Ascending aorta (tissue), 2 donors: Measurements from ENCODE around the gene TMEM234. TPM values are rescaled to one million over a fixed set of nuclear protein-coding genes. Genes with fewer than 3 reads are reported as not detected.

Source experiments
- DNase-seq, 2 donors: peaks; one replicate each; pipeline ENCODE4 v3.0.0-alpha.2; 2019; ENCODE audit warnings: low spot score in 2 of 2
- H3K27ac ChIP-seq, 2 donors: fragments of 200-600 bp; sonication (generic); one replicate each; pipeline ENCODE4 v1.5.1; 2016 to 2017; ENCODE audit warnings: mild to moderate bottlenecking in 1 of 2
- H3K27me3 ChIP-seq: fragments of 200-600 bp; sonication (generic); one replicate; pipeline ENCODE4 v1.5.1; 2017
- H3K36me3 ChIP-seq, 2 donors: fragments of 200-600 bp; sonication (generic); one replicate each; pipeline ENCODE4 v1.5.1; 2016
- H3K4me1 ChIP-seq, 2 donors: fragments of 200-600 bp; sonication (generic); one replicate each; pipeline ENCODE4 v1.5.1; 2016 to 2017; ENCODE audit warnings: mild to moderate bottlenecking in 1 of 2
- H3K4me3 ChIP-seq, 2 donors: fragments of 200-600 bp; sonication (generic); one replicate each; pipeline ENCODE4 v1.5.1; 2016 to 2017; ENCODE audit warnings: mild to moderate bottlenecking in 1 of 2
- H3K9me3 ChIP-seq, 2 donors: fragments of 200-600 bp; sonication (generic); one replicate each; pipeline ENCODE4 v1.5.1; 2016
- intact Hi-C: fragments of 100-400 bp; cut with DNase I; formaldehyde crosslinking; loops from one replicate; pipeline ENCODE4 v1.15.1; 2023
- total RNA-seq: library from RNA; depleted of rRNA; stranded (reverse); fragments of >200 nt; gene quantifications from one replicate; pipeline ENCODE4 v1.1.0, GENCODE V29; 2016
- TF ChIP-seq, protein P1 (sequence below), 3 experiments: fragments of 200-600 bp in 2 of 3; fragments of 450-650 bp in 1 of 3; sonication (generic) in 2 of 3; IDR thresholded peaks; one replicate each; pipeline ENCODE4 v1.5.1; 2016 to 2019; ENCODE audit warnings: antibody characterized with exemption in 3 of 3, mild to moderate bottlenecking in 1 of 3, moderate library complexity in 1 of 3

Gene TMEM234
- total RNA-seq, 1 donor from 2014 or later = 4.0 TPM

DNA sequence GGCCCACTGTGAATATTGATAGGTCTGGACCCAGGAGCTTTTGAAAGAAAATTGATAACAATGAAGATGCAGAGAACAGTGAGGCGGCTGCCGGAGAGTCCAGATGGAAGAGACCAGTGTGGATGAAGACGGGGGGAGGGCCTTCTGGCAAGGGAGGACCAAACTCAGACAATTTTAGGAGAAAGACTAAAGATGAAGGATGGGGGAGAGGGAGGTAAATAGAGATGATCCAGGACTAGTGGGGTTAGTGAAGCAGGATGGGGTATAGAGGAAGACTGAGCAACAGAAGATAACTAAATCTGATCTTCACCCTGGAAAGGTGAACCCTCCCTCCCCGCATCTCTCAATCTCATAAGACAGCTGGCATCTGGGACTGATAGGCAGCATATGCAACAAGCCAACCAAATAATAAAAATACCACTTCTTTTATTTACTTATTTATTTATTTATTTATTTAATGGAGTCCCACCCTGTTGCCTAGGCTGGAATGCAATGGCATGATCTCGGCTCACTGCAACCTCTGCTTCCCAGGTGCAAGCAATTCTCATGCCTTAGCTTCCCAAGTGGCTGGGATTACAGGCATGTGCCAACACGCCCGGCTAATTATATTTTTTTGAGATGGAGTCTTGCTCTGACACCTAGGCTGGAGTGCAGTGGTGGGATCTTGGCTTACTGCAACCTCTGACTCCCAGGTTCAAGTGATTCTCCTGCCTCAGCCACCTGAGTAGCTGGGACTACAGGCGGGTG is 10.6 kb upstream of the TMEM234 start:
- H3K36me3 ChIP-seq = peaks cover 42 to 46% of the 10 kb centered on the region in 2 donors
- H3K4me3 ChIP-seq = no peak overlapping the region
- no peaks in the 10 kb centered on the region for H3K9me3 ChIP-seq
- no peak overlapping the region for H3K27ac ChIP-seq
- no peak for DNase-seq
- no peaks in the 10 kb centered on the region for H3K4me1 ChIP-seq
- TF ChIP-seq, protein P1, sequence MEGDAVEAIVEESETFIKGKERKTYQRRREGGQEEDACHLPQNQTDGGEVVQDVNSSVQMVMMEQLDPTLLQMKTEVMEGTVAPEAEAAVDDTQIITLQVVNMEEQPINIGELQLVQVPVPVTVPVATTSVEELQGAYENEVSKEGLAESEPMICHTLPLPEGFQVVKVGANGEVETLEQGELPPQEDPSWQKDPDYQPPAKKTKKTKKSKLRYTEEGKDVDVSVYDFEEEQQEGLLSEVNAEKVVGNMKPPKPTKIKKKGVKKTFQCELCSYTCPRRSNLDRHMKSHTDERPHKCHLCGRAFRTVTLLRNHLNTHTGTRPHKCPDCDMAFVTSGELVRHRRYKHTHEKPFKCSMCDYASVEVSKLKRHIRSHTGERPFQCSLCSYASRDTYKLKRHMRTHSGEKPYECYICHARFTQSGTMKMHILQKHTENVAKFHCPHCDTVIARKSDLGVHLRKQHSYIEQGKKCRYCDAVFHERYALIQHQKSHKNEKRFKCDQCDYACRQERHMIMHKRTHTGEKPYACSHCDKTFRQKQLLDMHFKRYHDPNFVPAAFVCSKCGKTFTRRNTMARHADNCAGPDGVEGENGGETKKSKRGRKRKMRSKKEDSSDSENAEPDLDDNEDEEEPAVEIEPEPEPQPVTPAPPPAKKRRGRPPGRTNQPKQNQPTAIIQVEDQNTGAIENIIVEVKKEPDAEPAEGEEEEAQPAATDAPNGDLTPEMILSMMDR (IDR thresholded peaks at IDR 0.05) = no peak
- intact Hi-C loops = no loop called here
- no peaks in the 10 kb centered on the region for H3K27me3 ChIP-seq

GRCh38 chr1:32231843-32232432 is 9.8 kb upstream of the TMEM234 start:
- H3K4me1 ChIP-seq = no peaks in the 10 kb centered on the region
- H3K27ac ChIP-seq = no peak overlapping the region
- H3K4me3 ChIP-seq = no peak overlapping the region
- no peak for DNase-seq
- TF ChIP-seq, protein P1 (IDR thresholded peaks at IDR 0.05) = no peak
- H3K9me3 ChIP-seq = no peaks in the 10 kb centered on the region
- intact Hi-C loops = no loop called here
- H3K36me3 ChIP-seq = peaks cover 48 to 54% of the 10 kb centered on the region in 2 donors
- no peaks in the 10 kb centered on the region for H3K27me3 ChIP-seq

DNA sequence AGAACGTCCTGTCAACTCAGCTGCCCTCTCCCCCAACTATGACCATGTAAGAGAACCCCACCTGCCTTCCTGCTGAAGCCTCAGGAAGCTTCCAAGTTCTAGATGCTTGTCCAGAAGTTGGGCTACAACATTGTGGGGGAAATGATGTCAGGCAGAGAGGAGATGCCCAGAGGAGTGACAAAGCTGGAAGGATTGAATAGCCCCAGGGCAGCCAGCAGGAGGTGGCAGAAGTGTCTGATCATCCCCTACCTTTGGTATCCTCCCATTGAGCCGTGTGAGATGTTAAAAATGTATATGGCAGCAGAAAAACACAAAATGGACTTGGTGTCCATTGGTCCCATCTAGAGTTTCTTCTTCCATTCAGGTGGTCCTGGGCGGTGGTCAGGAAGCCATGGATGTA is 6.6 kb upstream of the TMEM234 start:
- Histone ChIP-seq H3K4me3 (no peak overlapping the region), H3K36me3 (peaks cover 73 to 82% of the 10 kb centered on the region in 2 donors), H3K9me3 (no peaks in the 10 kb centered on the region), H3K27me3 (no peaks in the 10 kb centered on the region), H3K27ac (no peak overlapping the region), H3K4me1 (peaks cover 2% of the 10 kb centered on the region in 2 donors)
- TF ChIP-seq, protein P1 (IDR thresholded peaks at IDR 0.05) = no peak
- DNase-seq = no peak
- intact Hi-C loops = no loop called here

DNA sequence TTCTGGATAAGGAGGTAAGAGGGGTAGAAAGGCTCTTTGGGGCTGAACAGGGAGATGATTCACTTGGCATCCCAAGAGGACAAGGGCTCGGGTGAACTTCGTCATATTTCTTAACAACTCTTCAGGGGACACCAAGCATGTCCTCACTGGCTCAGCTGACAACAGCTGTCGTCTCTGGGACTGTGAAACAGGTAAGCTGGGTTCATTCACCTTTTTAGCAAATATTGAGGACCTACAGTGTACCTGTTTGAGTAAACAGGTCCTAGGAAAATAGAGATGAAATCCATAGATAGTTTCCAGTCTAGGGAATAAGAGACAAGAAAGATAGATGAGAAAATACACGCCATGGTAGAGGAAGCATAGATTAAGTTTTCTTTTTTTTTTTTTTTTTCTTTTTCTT is 2.1 kb upstream of the TMEM234 start:
- DNase-seq = no peak
- peaks cover 44 to 53% of the 10 kb centered on the region in 2 donors for H3K36me3 ChIP-seq
- peaks cover 19% of the 10 kb centered on the region in 2 donors for H3K4me1 ChIP-seq
- H3K27ac ChIP-seq = peak overlapping the region in 1 of 2 donors; percentile 81
- TF ChIP-seq, protein P1 (IDR thresholded peaks at IDR 0.05) = no peak
- no peaks in the 10 kb centered on the region for H3K9me3 ChIP-seq
- intact Hi-C loops = loop anchor here (5.0 kb wide), 1 partner anchor 68 kb away; the partner anchor contains the start of gene HDAC1
- H3K27me3 ChIP-seq = no peaks in the 10 kb centered on the region
- no peak overlapping the region for H3K4me3 ChIP-seq

DNA sequence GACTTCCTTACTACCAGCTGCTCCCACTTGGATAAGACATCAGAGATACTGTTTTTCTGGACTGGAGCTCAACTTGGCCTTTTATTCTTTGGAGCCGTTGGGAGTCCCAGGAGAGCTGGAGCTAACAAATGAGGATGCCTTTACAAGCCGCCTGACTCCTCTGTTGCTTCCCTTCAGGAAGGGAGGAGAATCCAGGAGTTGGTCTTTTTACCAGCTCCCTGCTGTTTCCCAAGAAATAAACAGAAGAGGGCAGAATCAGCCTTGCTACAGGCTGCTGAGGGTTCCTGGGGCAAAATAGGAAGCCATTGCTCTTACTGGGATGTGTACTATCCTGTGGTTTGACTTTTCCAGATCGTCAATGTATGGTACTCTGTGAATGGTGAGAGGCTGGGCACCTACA is 1.5 kb upstream of the TMEM234 start:
- H3K4me1 ChIP-seq = peaks cover 19% of the 10 kb centered on the region in 2 donors
- H3K27me3 ChIP-seq = no peaks in the 10 kb centered on the region
- intact Hi-C loops = loop anchor here (5.0 kb wide), 1 partner anchor 69 kb away; the partner anchor contains the start of gene HDAC1
- peak overlapping the region in 1 of 2 donors; percentile 87 for H3K4me3 ChIP-seq
- TF ChIP-seq, protein P1 (IDR thresholded peaks at IDR 0.05) = no peak
- H3K9me3 ChIP-seq = no peaks in the 10 kb centered on the region
- peaks cover 38 to 50% of the 10 kb centered on the region in 2 donors for H3K36me3 ChIP-seq
- H3K27ac ChIP-seq = peak overlapping the region; percentile 81 to 97
- no peak for DNase-seq
